GM12873 (cell line): Measurements from ENCODE around the gene TMEM242.

Experiments
- CTCF ChIP-seq: IDR thresholded peaks from 2 replicates; pipeline ENCODE4 v1.5.1; 2012; ENCODE audit warnings: low read depth, mild to moderate bottlenecking, moderate library complexity, low read length, control low read depth; ENCODE audit not compliant: insufficient read depth; ENCODE audit errors: missing control alignments

Gene TMEM242

GRCh38 chr6:157240960-157241311 is 82.4 kb downstream of the TMEM242 start:
- TF ChIP-seq CTCF: no peak

GRCh38 chr6:157240059-157240959 is 83.0 kb downstream of the TMEM242 start:
- TF ChIP-seq CTCF: no peak

- TF ChIP-seq CTCF: no peak
Observed at GRCh38 chr6:157239671-157240058, 83.7 kb downstream of the TMEM242 start.
